B cell (primary cell): ENCODE data around the gene EPB41L1. TPM values are rescaled to one million over a fixed set of nuclear protein-coding genes. Genes with fewer than 3 reads are reported as not detected.

Experiments used
- ATAC-seq: fragments of 200-7000 bp; cut with Tn5 transposase; one replicate; pipeline ENCODE4 v1.10.0; 2021; ENCODE audit warnings: low read depth, mild to moderate bottlenecking, moderate number of reproducible peaks, moderate library complexity
- CTCF ChIA-PET: fragments of 350-600 bp; sonication (Branson Sonifier 250); formaldehyde crosslinking; loops from one replicate; lab custom pipeline; 2021; ENCODE audit warnings: antibody characterized with exemption, inconsistent platforms; lab: Charles Lee
- POLR2A ChIA-PET: fragments of 350-600 bp; sonication (Branson Sonifier 250); formaldehyde crosslinking; loops from one replicate; lab custom pipeline; 2021; ENCODE audit warnings: antibody characterized with exemption; lab: Charles Lee
- DNase-seq: peaks from one replicate; pipeline ENCODE4 v3.0.0; 2013
- H2AFZ ChIP-seq: 2 replicates; pipeline ENCODE4 v1.6.1; 2012; ENCODE audit warnings: mild to moderate bottlenecking, low read depth, low read length; ENCODE audit not compliant: insufficient read depth, poor library complexity, severe bottlenecking
- H3K27ac ChIP-seq, 2 donors: 1 replicate in 1 of 2; 2 replicates in 1 of 2; pipeline ENCODE4 v1.5.1; 2012 to 2013; ENCODE audit warnings: low read length in 2 of 2, mild to moderate bottlenecking in 2 of 2, moderate library complexity in 1 of 2
- H3K27me3 ChIP-seq, 4 experiments: fragments of 200-600 bp in 1 of 4; sonication (generic) in 1 of 4; replicated peaks in 1 of 4; 1 replicate in 2 of 4; 2 replicates in 2 of 4; pipeline versions ENCODE4 v1.6.1 to v1.7.0; 2013 to 2016; ENCODE audit warnings: low read length in 3 of 4, mild to moderate bottlenecking in 2 of 4, mixed read lengths in 1 of 4, moderate library complexity in 1 of 4; ENCODE audit not compliant: insufficient read depth in 4 of 4, control insufficient read depth in 3 of 4; ENCODE audit errors: control extremely low read depth in 1 of 4
- H3K36me3 ChIP-seq, 2 experiments: replicated peaks in 1 of 2; 1 replicate in 1 of 2; 2 replicates in 1 of 2; pipeline versions ENCODE4 v1.6.1 to v1.7.1; 2013; ENCODE audit warnings: low read length in 1 of 2; ENCODE audit not compliant: insufficient read depth in 2 of 2, control insufficient read depth in 1 of 2; ENCODE audit errors: control extremely low read depth in 1 of 2, extremely low read depth in 1 of 2
- H3K4me1 ChIP-seq, 2 donors: fragments of 200-600 bp in 1 of 2; sonication (generic) in 1 of 2; 1 replicate in 1 of 2; 2 replicates in 1 of 2; pipeline versions ENCODE4 v1.5.1 to v1.6.1; 2013 to 2017; ENCODE audit warnings: low read length in 2 of 2; ENCODE audit not compliant: control insufficient read depth in 2 of 2, insufficient read depth in 2 of 2
- H3K4me2 ChIP-seq: replicated peaks from 2 replicates; pipeline ENCODE3; 2012; ENCODE audit warnings: mild to moderate bottlenecking, low read depth, low read length; ENCODE audit not compliant: poor library complexity, severe bottlenecking
- H3K4me3 ChIP-seq, 5 experiments: fragments of 200-600 bp in 1 of 5; sonication (generic) in 1 of 5; 1 replicate in 3 of 5; 2 replicates in 2 of 5; pipeline versions ENCODE4 v1.5.1 to v1.7.0; 2011 to 2016; ENCODE audit warnings: low read length in 4 of 5, mild to moderate bottlenecking in 4 of 5, low read depth in 2 of 5, control low read depth in 1 of 5, moderate library complexity in 1 of 5; ENCODE audit not compliant: insufficient read depth in 1 of 5; ENCODE audit errors: control extremely low read depth in 1 of 5, extremely low read depth in 1 of 5
- H3K79me2 ChIP-seq: fragments of 200-600 bp; sonication (generic); one replicate; pipeline ENCODE4 v1.6.0; 2016; ENCODE audit warnings: low read length; ENCODE audit not compliant: control insufficient read depth, insufficient read depth
- H3K9ac ChIP-seq: fragments of 200-600 bp; sonication (generic); 2 replicates; pipeline ENCODE4 v1.6.1; 2017; ENCODE audit warnings: mild to moderate bottlenecking, low read length, moderate library complexity
- H3K9me3 ChIP-seq, 3 donors: one replicate each; pipeline versions ENCODE4 v1.6.1 to v1.7.1; 2013; ENCODE audit warnings: low read length in 2 of 3; ENCODE audit not compliant: control insufficient read depth in 2 of 3, insufficient read depth in 1 of 3; ENCODE audit errors: control extremely low read depth in 1 of 3
- H4K20me1 ChIP-seq: 2 replicates; pipeline ENCODE4 v1.6.0; 2012; ENCODE audit warnings: mild to moderate bottlenecking, low read length; ENCODE audit not compliant: insufficient read depth, control insufficient read depth, poor library complexity, severe bottlenecking
- H3K27ac Mint-ChIP-seq: one replicate; pipeline ENCODE4 v1.8.0; 2021; ENCODE audit warnings: mixed read lengths
- H3K27me3 Mint-ChIP-seq: one replicate; pipeline ENCODE4 v1.8.0; 2021; ENCODE audit warnings: mixed read lengths
- H3K4me1 Mint-ChIP-seq: one replicate; pipeline ENCODE4 v1.8.0; 2021; ENCODE audit warnings: mixed read lengths
- H3K4me3 Mint-ChIP-seq: one replicate; pipeline ENCODE4 v1.8.0; 2021; ENCODE audit warnings: mixed read lengths
- H3K9me3 Mint-ChIP-seq: one replicate; pipeline ENCODE4 v1.8.0; 2022; ENCODE audit warnings: mixed read lengths; ENCODE audit not compliant: insufficient read depth
- CTCF ChIP-seq: fragments of 200-600 bp; IDR thresholded peaks from one replicate; pipeline ENCODE4 v1.8.0; 2022; ENCODE audit warnings: antibody characterized with exemption, mild to moderate bottlenecking
- EZH2 ChIP-seq: IDR thresholded peaks from 2 replicates; pipeline ENCODE4 v1.6.1; 2012; ENCODE audit warnings: borderline replicate concordance, low read depth, mild to moderate bottlenecking, moderate library complexity, low read length; ENCODE audit not compliant: insufficient read depth, poor library complexity, severe bottlenecking
- WGBS: methylation state at CpG from one replicate; pipeline ENCODE4 v1.1.5; 2013; ENCODE audit warnings: missing lambda C conversion rate; ENCODE audit not compliant: insufficient coverage; 5-methylcytosine and 5-hydroxymethylcytosine counted together
- intact Hi-C: fragments of 100-400 bp; cut with micrococcal nuclease; formaldehyde crosslinking; loops from one replicate; pipeline ENCODE4 v1.10.0; 2022
- polyA plus RNA-seq: library from polyadenylated mRNA; depleted of rRNA; stranded (reverse); fragments of >200 nt; gene quantifications from 2 replicates; pipeline ENCODE4 v1.2.3, GENCODE V29; 2012
- total RNA-seq, 2 donors: library from RNA; stranded (reverse); fragments of 120-200 nt in 1 of 2; gene quantifications; 1 replicate in 1 of 2; 2 replicates in 1 of 2; pipeline versions ENCODE4 v1.2.3 to v1.2.4, GENCODE V29; 2013 to 2022

EPB41L1 gene
- total and polyA plus RNA-seq, 2 donors (not counting 1 experiment from before 2014, with no cell fraction given), result 0.12 to 1.3 TPM

- POLR2A ChIA-PET, result no interaction called here
These were observed 45.9 kb downstream of the EPB41L1 start for GRCh38 chr20:36200451-36200850.

GRCh38 chr20:36201198-36201597 is 46.7 kb downstream of the EPB41L1 start:
- ChIA-PET CTCF (interaction anchor here (1.3 to 3.8 kb wide), 6 partner anchors 8 to 717 kb away, joined by 3 to 36 read pairs (median 28); no protein-coding TSS in a partner anchor), POLR2A (no interaction called here)
- no peaks in the 10 kb centered on the region for H3K9me3 Mint-ChIP-seq
- TF ChIP-seq EZH2, result no peak
- TF ChIP-seq CTCF, result no peak
- H3K27me3 Mint-ChIP-seq, result peaks cover 22% of the 10 kb centered on the region
- no peak overlapping the region for H3K4me3 Mint-ChIP-seq
- no peaks in the 10 kb centered on the region for H4K20me1 ChIP-seq
- 83% methylated on average over 4 of the region's 4 CpGs for WGBS
- H3K9me3 ChIP-seq, result no peaks in the 10 kb centered on the region
- H3K27me3 ChIP-seq, result peaks cover 0 to 5% (median 2%) of the 10 kb centered on the region in 4 experiments
- H3K4me3 ChIP-seq, result no peak overlapping the region
- intact Hi-C loops, result no loop called here
- H2AFZ ChIP-seq, result no peak overlapping the region
- no peak overlapping the region for H3K4me2 ChIP-seq
- peaks cover 3 to 7% of the 10 kb centered on the region in 2 donors for H3K4me1 ChIP-seq
- H3K4me1 Mint-ChIP-seq, result peaks cover 7% of the 10 kb centered on the region
- DNase-seq (no peak), ATAC-seq (no peak)
- H3K27ac Mint-ChIP-seq, result no peak overlapping the region
- H3K36me3 ChIP-seq, result no peaks in the 10 kb centered on the region
- H3K9ac ChIP-seq, result no peak overlapping the region
- H3K27ac ChIP-seq, result no peak overlapping the region
- no peaks in the 10 kb centered on the region for H3K79me2 ChIP-seq

More at GRCh38 chr20:36200451-36200850, 45.9 kb downstream of the EPB41L1 start:
- Histone ChIP-seq H3K9ac (no peak overlapping the region), H4K20me1 (no peaks in the 10 kb centered on the region), H3K27me3 (peaks cover 0 to 5% (median 2%) of the 10 kb centered on the region in 4 experiments), H3K4me3 (no peak overlapping the region), H3K4me2 (no peak overlapping the region), H3K4me1 (peaks cover 3 to 7% of the 10 kb centered on the region in 2 donors), H3K27ac (no peak overlapping the region), H2AFZ (no peak overlapping the region), H3K36me3 (no peaks in the 10 kb centered on the region), H3K79me2 (no peaks in the 10 kb centered on the region), H3K9me3 (no peaks in the 10 kb centered on the region)
- TF ChIP-seq CTCF (no peak), EZH2 (no peak)
- H3K4me3 Mint-ChIP-seq, result no peak overlapping the region
- H3K4me1 Mint-ChIP-seq, result peaks cover 7% of the 10 kb centered on the region
- CTCF ChIA-PET, result interaction anchor here (0.6 to 3.8 kb wide), 15 partner anchors 9 to 405 kb away, joined by 3 to 36 read pairs (median 4); partner anchors contain the start of gene RAB5IF
- no peak for ATAC-seq
- H3K27ac Mint-ChIP-seq, result no peak overlapping the region
- no peak for DNase-seq
- no peaks in the 10 kb centered on the region for H3K9me3 Mint-ChIP-seq
- intact Hi-C loops, result no loop called here
- no CpG with 5 or more reads among the region's 1 CpG for WGBS
- H3K27me3 Mint-ChIP-seq, result peaks cover 24% of the 10 kb centered on the region
